Body of pancreas (tissue), 4 donors: ENCODE results near the gene EYS.

Source experiments
- CTCF ChIP-seq, 7 experiments: fragments of 450-650 bp in 4 of 7; fragments of 200-600 bp in 3 of 7; sonication (generic) in 3 of 7; IDR thresholded peaks; one replicate each; pipeline ENCODE4 v1.5.1; 2016 to 2019; ENCODE audit warnings: antibody characterized with exemption in 7 of 7
- POLR2A ChIP-seq, 3 donors: fragments of 450-650 bp; IDR thresholded peaks; one replicate each; pipeline ENCODE4 v1.6.1; 2016; ENCODE audit warnings: antibody characterized with exemption in 3 of 3, mild to moderate bottlenecking in 2 of 3

GRCh38 chr6:65059568-65059967 is 647.5 kb downstream of the EYS start:
- TF ChIP-seq CTCF (IDR thresholded peaks at IDR 0.05) (no peak), POLR2A (IDR thresholded peaks at IDR 0.05) (no peak)
